OCI-LY3 (cell line): ENCODE measurements around the gene MTERF2.
"Not testable (repeated sequence)": the region's sequence is repeated elsewhere in the genome, so short reads cannot be mapped to it uniquely, and the experiment has no call there.

Source experiments
- H2AFZ ChIP-seq: fragments of 200-600, 300-600 bp; shearing (Covaris generic); 2 replicates; pipeline ENCODE4 v1.6.0; 2014; ENCODE audit warnings: antibody characterized with exemption, low read depth, low read length
- H3K27ac ChIP-seq: fragments of 200-600, 300-600 bp; sonication (generic); 2 replicates; pipeline ENCODE4 v1.5.1; 2014; ENCODE audit warnings: mild to moderate bottlenecking, low read length, moderate library complexity, mixed read lengths
- H3K27me3 ChIP-seq: fragments of 200-600, 300-600 bp; sonication (generic); 2 replicates; pipeline ENCODE4 v1.6.1; 2014; ENCODE audit warnings: low read depth, low read length, mixed read lengths
- H3K36me3 ChIP-seq: fragments of 200-600, 300-600 bp; sonication (generic); replicated peaks from 2 replicates; pipeline ENCODE3; 2014; ENCODE audit warnings: low read depth, low read length, mixed read lengths
- H3K4me1 ChIP-seq: fragments of 300-600, 200-600 bp; sonication (generic); 2 replicates; pipeline ENCODE4 v1.6.1; 2014; ENCODE audit warnings: low read length, mixed read lengths
- H3K4me2 ChIP-seq: fragments of 200-600, 300-600 bp; sonication (generic); 2 replicates; pipeline ENCODE4 v1.6.1; 2014; ENCODE audit warnings: low read length, mixed read lengths
- H3K4me3 ChIP-seq: fragments of 300-600, 200-600 bp; sonication (generic); 2 replicates; pipeline ENCODE4 v1.5.1; 2014; ENCODE audit warnings: antibody characterized with exemption, mild to moderate bottlenecking, low read length, moderate library complexity
- H3K79me2 ChIP-seq: fragments of 300-600, 200-600 bp; shearing (Covaris generic); 2 replicates; pipeline ENCODE4 v1.6.1; 2014; ENCODE audit warnings: mild to moderate bottlenecking, low read length, mixed read lengths
- H3K9ac ChIP-seq: fragments of 300-600, 200-600 bp; shearing (Covaris generic); 2 replicates; pipeline ENCODE4 v1.6.0; 2014; ENCODE audit warnings: mild to moderate bottlenecking, low read length, moderate library complexity
- H3K9me3 ChIP-seq: fragments of 200-600, 300-600 bp; shearing (Covaris generic); 2 replicates; pipeline ENCODE4 v1.6.1; 2014; ENCODE audit warnings: low read length, mixed read lengths; ENCODE audit not compliant: insufficient read depth
- H4K20me1 ChIP-seq: fragments of 200-600, 300-600 bp; sonication (generic); 2 replicates; pipeline ENCODE4 v1.6.1; 2016; ENCODE audit warnings: low read length, mixed read lengths; ENCODE audit not compliant: insufficient read depth
- EZH2phosphoT487 ChIP-seq: fragments of 200-600 bp; shearing (Covaris generic); IDR thresholded peaks from 2 replicates; pipeline ENCODE4 v1.6.1; 2018; ENCODE audit warnings: antibody characterized with exemption, mixed run types, low read depth
- TF ChIP-seq, protein P1 (sequence below): fragments of 200-600, 300-600 bp; sonication (generic); IDR thresholded peaks from 2 replicates; pipeline ENCODE4 v1.5.1; 2014; ENCODE audit warnings: antibody characterized with exemption, low read length, low read depth

MTERF2 gene

DNA sequence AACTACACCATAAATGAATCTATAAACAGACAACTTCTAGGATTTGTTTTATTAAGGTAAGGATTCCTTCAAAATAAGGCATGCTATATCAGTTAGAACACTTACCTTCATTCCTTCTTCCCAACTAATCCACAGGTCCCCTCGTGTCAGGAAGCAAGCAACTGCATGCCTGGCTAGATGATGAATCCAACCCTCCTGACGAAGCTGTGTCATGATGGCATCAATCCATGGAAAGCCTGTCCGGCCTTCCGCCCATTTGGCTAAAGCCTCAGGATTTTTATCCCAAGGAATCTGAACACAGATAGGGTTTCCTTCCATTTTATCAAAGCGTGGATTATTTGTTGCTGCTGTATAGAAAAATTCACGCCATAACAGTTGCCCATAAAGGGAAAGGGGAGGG, 12.5 kb upstream of the MTERF2 start:
- no peak overlapping the region for H3K27ac ChIP-seq
- TF ChIP-seq, protein P1, sequence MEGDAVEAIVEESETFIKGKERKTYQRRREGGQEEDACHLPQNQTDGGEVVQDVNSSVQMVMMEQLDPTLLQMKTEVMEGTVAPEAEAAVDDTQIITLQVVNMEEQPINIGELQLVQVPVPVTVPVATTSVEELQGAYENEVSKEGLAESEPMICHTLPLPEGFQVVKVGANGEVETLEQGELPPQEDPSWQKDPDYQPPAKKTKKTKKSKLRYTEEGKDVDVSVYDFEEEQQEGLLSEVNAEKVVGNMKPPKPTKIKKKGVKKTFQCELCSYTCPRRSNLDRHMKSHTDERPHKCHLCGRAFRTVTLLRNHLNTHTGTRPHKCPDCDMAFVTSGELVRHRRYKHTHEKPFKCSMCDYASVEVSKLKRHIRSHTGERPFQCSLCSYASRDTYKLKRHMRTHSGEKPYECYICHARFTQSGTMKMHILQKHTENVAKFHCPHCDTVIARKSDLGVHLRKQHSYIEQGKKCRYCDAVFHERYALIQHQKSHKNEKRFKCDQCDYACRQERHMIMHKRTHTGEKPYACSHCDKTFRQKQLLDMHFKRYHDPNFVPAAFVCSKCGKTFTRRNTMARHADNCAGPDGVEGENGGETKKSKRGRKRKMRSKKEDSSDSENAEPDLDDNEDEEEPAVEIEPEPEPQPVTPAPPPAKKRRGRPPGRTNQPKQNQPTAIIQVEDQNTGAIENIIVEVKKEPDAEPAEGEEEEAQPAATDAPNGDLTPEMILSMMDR, result no peak
- TF ChIP-seq EZH2phosphoT487, result no peak
- H3K9ac ChIP-seq, result no peak overlapping the region
- H3K4me1 ChIP-seq, result no peaks in the 10 kb centered on the region
- H3K4me2 ChIP-seq, result no peak overlapping the region
- H3K27me3 ChIP-seq, result peaks cover 16% of the 10 kb centered on the region; the same call in 1 of the 2 replicates
- H3K4me3 ChIP-seq, result no peak overlapping the region
- H3K36me3 ChIP-seq, result no peaks in the 10 kb centered on the region
- H3K9me3 ChIP-seq, result no peaks in the 10 kb centered on the region
- H4K20me1 ChIP-seq, result no peaks in the 10 kb centered on the region
- H2AFZ ChIP-seq, result no peak overlapping the region
- no peaks in the 10 kb centered on the region for H3K79me2 ChIP-seq

DNA sequence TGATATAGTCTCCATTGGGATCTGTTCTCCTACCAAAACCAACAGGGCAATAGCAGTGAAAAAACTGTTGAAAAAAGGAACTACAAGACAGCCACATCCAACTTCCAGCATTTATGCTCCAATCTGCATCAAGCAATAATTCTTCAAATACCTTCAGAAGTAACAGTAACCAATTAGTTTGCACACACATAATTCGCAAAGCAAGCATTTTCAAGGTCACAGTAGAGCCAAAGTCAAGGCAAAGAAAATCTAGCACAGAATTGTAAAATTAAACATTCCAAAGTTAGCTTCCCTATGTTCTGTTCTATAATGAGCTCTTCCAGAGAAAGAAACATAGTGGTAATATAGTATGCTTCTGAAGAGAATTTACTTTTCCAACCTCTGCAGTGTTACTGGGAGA, 11.0 kb upstream of the MTERF2 start:
- Histone ChIP-seq H3K79me2 (no peaks in the 10 kb centered on the region), H3K4me3 (no peak overlapping the region), H3K27ac (no peak overlapping the region), H3K4me2 (no peak overlapping the region), H3K9ac (no peak overlapping the region), H3K4me1 (no peaks in the 10 kb centered on the region), H3K27me3 (peaks cover 23% of the 10 kb centered on the region), H3K9me3 (no peaks in the 10 kb centered on the region), H3K36me3 (no peaks in the 10 kb centered on the region), H4K20me1 (no peaks in the 10 kb centered on the region), H2AFZ (no peak overlapping the region)
- TF ChIP-seq, protein P1, result no peak
- TF ChIP-seq EZH2phosphoT487, result no peak

DNA sequence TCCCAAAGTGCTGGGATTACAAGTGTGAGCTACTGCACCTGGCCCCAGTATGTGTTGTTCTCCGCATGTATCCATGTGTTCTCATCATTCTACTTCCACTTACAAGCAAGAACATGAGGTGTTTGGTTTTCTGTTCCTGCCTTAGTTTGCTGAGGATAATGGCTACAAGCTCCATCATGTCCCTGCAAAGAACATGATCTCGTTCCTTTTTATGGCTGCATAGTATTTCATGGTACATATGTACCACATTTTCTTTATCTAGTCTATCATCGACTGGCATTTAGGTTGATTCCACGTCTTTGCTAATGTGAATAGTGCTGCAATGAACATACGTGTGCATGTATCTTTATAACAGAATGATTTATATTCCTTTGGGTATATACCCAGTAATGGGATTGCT, 9.2 kb upstream of the MTERF2 start:
- H3K36me3 ChIP-seq, H3K4me3 ChIP-seq, H3K9ac ChIP-seq, H4K20me1 ChIP-seq, H3K4me1 ChIP-seq, H3K79me2 ChIP-seq, H2AFZ ChIP-seq, H3K27ac ChIP-seq, H3K9me3 ChIP-seq, H3K4me2 ChIP-seq: not testable (repeated sequence)
- H3K27me3 ChIP-seq, result peaks cover 32% of the 10 kb centered on the region

DNA sequence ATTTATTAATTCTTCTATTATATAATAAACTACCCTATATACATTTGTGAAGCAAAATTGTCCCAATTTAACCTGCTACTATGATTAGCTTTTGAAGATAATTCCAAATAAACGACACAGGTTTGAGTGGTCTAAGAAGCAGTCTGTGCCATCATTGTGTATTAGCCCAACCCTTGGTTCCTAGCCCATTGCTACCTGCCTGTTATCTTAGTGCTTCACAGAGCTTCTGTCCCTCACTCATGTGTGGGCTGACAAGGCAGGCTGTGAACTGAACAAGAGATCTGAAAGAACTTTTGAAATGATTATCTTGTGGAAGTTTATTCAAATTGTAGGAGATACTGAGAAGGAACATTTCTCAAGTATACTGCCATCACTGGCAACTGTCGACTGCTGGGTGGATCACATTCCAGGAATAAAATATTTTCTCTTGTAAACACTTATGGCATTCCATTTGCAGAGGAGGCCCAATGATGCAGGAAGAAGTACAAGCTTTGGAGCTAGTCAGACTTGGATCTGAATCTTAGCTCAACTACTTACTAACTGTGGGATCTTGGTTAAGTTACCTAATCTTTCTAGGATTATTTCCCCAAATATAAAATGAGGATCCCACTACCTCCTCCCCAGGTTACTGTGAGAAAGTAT, 7.8 kb upstream of the MTERF2 start:
- H2AFZ ChIP-seq, result no peak overlapping the region
- H3K36me3 ChIP-seq, result no peaks in the 10 kb centered on the region
- no peaks in the 10 kb centered on the region for H3K4me1 ChIP-seq
- TF ChIP-seq, protein P1, result no peak
- TF ChIP-seq EZH2phosphoT487, result no peak
- no peak overlapping the region for H3K27ac ChIP-seq
- H3K9me3 ChIP-seq, result no peaks in the 10 kb centered on the region
- no peak overlapping the region for H3K9ac ChIP-seq
- H3K4me2 ChIP-seq, result no peak overlapping the region
- H4K20me1 ChIP-seq, result no peaks in the 10 kb centered on the region
- H3K27me3 ChIP-seq, result peaks cover 37% of the 10 kb centered on the region
- no peak overlapping the region for H3K4me3 ChIP-seq
- no peaks in the 10 kb centered on the region for H3K79me2 ChIP-seq
